Endothelial cell of umbilical vein (primary cell): Measurements from ENCODE around the gene PROX1. TPM values are rescaled to one million over a fixed set of nuclear protein-coding genes. Genes with fewer than 3 reads are reported as not detected.

Experiments used
- BruUV-seq: library from RNA; stranded (reverse); fragments of 400-500 nt; replicated peaks from 2 replicates; lab custom pipeline; 2021; lab: Mats Ljungman, UMichigan
- CTCF ChIA-PET: fragments of 300-600, 350-600 bp; sonication (Branson Sonifier 250); formaldehyde crosslinking; loops from one replicate; lab custom pipeline; 2021; ENCODE audit warnings: antibody characterized with exemption, inconsistent platforms; lab: Charles Lee
- POLR2A ChIA-PET: fragments of 300-600, 350-600 bp; sonication (Branson Sonifier 250); formaldehyde crosslinking; loops from one replicate; lab custom pipeline; 2021; ENCODE audit warnings: antibody characterized with exemption, inconsistent platforms; lab: Charles Lee
- DNase-seq: peaks from one replicate; pipeline ENCODE4 v3.0.0-alpha.2; 2011; ENCODE audit warnings: low read depth, low spot score
- FAIRE-seq: peaks from 2 replicates; lab custom pipeline; 2011; peaks lifted over from hg19 to GRCh38; lab: Jason Lieb, UNC
- H2AFZ ChIP-seq: 2 replicates; pipeline ENCODE4 v1.6.0; 2012; ENCODE audit warnings: low read depth, low read length, control low read depth, inconsistent platforms
- H3K27ac ChIP-seq: 2 replicates; pipeline ENCODE4 v1.5.1; 2011; ENCODE audit warnings: low read depth, mild to moderate bottlenecking, control low read depth, low read length, moderate library complexity; ENCODE audit not compliant: insufficient read depth
- H3K27me3 ChIP-seq, 2 experiments: 2 replicates each; pipeline versions ENCODE4 v1.6.0 to v1.6.1; 2011; ENCODE audit warnings: low read length in 2 of 2, mixed read lengths in 1 of 2; ENCODE audit not compliant: control insufficient read depth in 2 of 2, insufficient read depth in 2 of 2
- H3K36me3 ChIP-seq, 2 experiments: 2 replicates in 1 of 2; 3 replicates in 1 of 2; pipeline ENCODE4 v1.5.1; 2011; ENCODE audit warnings: low read length in 2 of 2, mild to moderate bottlenecking in 1 of 2, moderate library complexity in 1 of 2; ENCODE audit not compliant: control insufficient read depth in 2 of 2, insufficient read depth in 2 of 2; ENCODE audit errors: extremely low read depth in 1 of 2
- H3K4me1 ChIP-seq: 3 replicates; pipeline ENCODE4 v1.5.1; 2011; ENCODE audit warnings: mild to moderate bottlenecking, low read length; ENCODE audit not compliant: control insufficient read depth, insufficient read depth; ENCODE audit errors: extremely low read depth
- H3K4me2 ChIP-seq: 2 replicates; pipeline ENCODE4 v1.6.1; 2011; ENCODE audit warnings: low read length, control low read depth, mixed read lengths; ENCODE audit not compliant: insufficient read depth
- H3K4me3 ChIP-seq, 3 experiments: fragments of 200-600 bp in 1 of 3; sonication (generic), shearing (Covaris generic) in 1 of 3; replicated peaks in 1 of 3; 2 replicates each; pipeline ENCODE4 v1.5.1; 2011 to 2016; ENCODE audit warnings: control low read depth in 3 of 3, low read length in 3 of 3, mild to moderate bottlenecking in 2 of 3, inconsistent platforms in 1 of 3, low read depth in 1 of 3, moderate library complexity in 1 of 3; ENCODE audit not compliant: insufficient read depth in 1 of 3
- H3K79me2 ChIP-seq: 2 replicates; pipeline ENCODE4 v1.6.0; 2012; ENCODE audit warnings: low read length, inconsistent platforms; ENCODE audit not compliant: control insufficient read depth, insufficient read depth
- H3K9ac ChIP-seq: replicated peaks from 2 replicates; pipeline ENCODE3; 2011; ENCODE audit warnings: low read length, control low read depth; ENCODE audit not compliant: insufficient read depth; ENCODE audit errors: extremely low read depth
- H3K9me1 ChIP-seq: replicated peaks from 3 replicates; pipeline ENCODE4 v1.6.0; 2011; ENCODE audit warnings: mild to moderate bottlenecking, low read length; ENCODE audit not compliant: control insufficient read depth, insufficient read depth; ENCODE audit errors: extremely low read depth
- H3K9me3 ChIP-seq: replicated peaks from 2 replicates; pipeline ENCODE4 v1.5.1; 2012; ENCODE audit warnings: low read length, inconsistent platforms; ENCODE audit not compliant: control insufficient read depth, insufficient read depth
- H4K20me1 ChIP-seq: replicated peaks from 2 replicates; pipeline ENCODE3; 2011; ENCODE audit warnings: mild to moderate bottlenecking, low read length; ENCODE audit not compliant: control insufficient read depth, insufficient read depth; ENCODE audit errors: extremely low read depth
- EZH2 ChIP-seq: IDR thresholded peaks from 2 replicates; pipeline ENCODE4 v1.6.1; 2012; ENCODE audit warnings: borderline replicate concordance, low read depth, mild to moderate bottlenecking, moderate library complexity, low read length, inconsistent platforms; ENCODE audit not compliant: severe bottlenecking
- FOS ChIP-seq: IDR thresholded peaks from 2 replicates; pipeline ENCODE4 v1.6.1; 2011; ENCODE audit warnings: mild to moderate bottlenecking, low read length, moderate library complexity, borderline replicate concordance; ENCODE audit not compliant: insufficient read depth
- GATA2 ChIP-seq: IDR thresholded peaks from 2 replicates; pipeline ENCODE4 v1.7.0; 2011; ENCODE audit warnings: low read depth, mild to moderate bottlenecking, moderate library complexity, mixed read lengths, low read length; ENCODE audit not compliant: insufficient read length, insufficient read depth
- JUN ChIP-seq: IDR thresholded peaks from 2 replicates; pipeline ENCODE4 v1.6.1; 2011; ENCODE audit warnings: borderline replicate concordance, low read depth; ENCODE audit not compliant: insufficient read length, insufficient read depth
- MYC ChIP-seq: IDR thresholded peaks from one replicate; pipeline ENCODE4 v1.6.1; 2011; ENCODE audit warnings: mild to moderate bottlenecking, low read depth, low read length
- POLR2A ChIP-seq: IDR thresholded peaks from 2 replicates; pipeline ENCODE4 v1.6.1; 2012; ENCODE audit warnings: low read depth, mild to moderate bottlenecking, control low read depth, low read length
- POLR2AphosphoS5 ChIP-seq: IDR thresholded peaks from 2 replicates; pipeline ENCODE4 v1.6.1; 2012; ENCODE audit warnings: low read depth, mild to moderate bottlenecking, control low read depth, low read length, moderate library complexity; ENCODE audit not compliant: insufficient read depth
- dilution Hi-C: fragments of 300-500 bp; cut with MboI; formaldehyde crosslinking; loops from one replicate; pipeline ENCODE4 v1.15.0; 2019; ENCODE audit warnings: low sequenced_read_pairs; ENCODE audit not compliant: extremely low pct_ligation_motif_present
- intact Hi-C: fragments of 100-400 bp; cut with micrococcal nuclease; formaldehyde crosslinking; loops from one replicate; pipeline ENCODE4 v1.10.0; 2022
- polyA plus RNA-seq, 4 experiments: library from polyadenylated mRNA; depleted of rRNA in 3 of 4; stranded (reverse) in 3 of 4; unstranded in 1 of 4; fragments of >200 nt; gene quantifications; 2 replicates each; pipeline versions ENCODE4 v1.2.1 to v1.2.3, GENCODE V29; 2011 to 2012; ENCODE audit warnings: missing spikeins in 1 of 4
- total RNA-seq: library from RNA; stranded (reverse); gene quantifications from 2 replicates; pipeline ENCODE4 v1.2.3, GENCODE V29; 2021
- TF ChIP-seq, protein P1 (sequence below), 2 donors: IDR thresholded peaks; 1 replicate in 1 of 2; 2 replicates in 1 of 2; pipeline ENCODE4 v1.5.1; 2011; ENCODE audit warnings: low read length in 2 of 2, mild to moderate bottlenecking in 2 of 2, moderate library complexity in 2 of 2, control low read depth in 1 of 2, inconsistent platforms in 1 of 2, low read depth in 1 of 2; ENCODE audit not compliant: insufficient read depth in 1 of 2; ENCODE audit errors: extremely low read depth in 1 of 2
- TF ChIP-seq, protein P2 (sequence below): IDR thresholded peaks from 2 replicates; pipeline ENCODE4 v1.6.1; 2011; ENCODE audit not compliant: insufficient read depth, insufficient read length

The PROX1 gene
- total and polyA plus RNA-seq, 2 donors (not counting 3 experiments of a cell fraction or from before 2014, with no cell fraction given) = 2.2 to 4.0 TPM

DNA sequence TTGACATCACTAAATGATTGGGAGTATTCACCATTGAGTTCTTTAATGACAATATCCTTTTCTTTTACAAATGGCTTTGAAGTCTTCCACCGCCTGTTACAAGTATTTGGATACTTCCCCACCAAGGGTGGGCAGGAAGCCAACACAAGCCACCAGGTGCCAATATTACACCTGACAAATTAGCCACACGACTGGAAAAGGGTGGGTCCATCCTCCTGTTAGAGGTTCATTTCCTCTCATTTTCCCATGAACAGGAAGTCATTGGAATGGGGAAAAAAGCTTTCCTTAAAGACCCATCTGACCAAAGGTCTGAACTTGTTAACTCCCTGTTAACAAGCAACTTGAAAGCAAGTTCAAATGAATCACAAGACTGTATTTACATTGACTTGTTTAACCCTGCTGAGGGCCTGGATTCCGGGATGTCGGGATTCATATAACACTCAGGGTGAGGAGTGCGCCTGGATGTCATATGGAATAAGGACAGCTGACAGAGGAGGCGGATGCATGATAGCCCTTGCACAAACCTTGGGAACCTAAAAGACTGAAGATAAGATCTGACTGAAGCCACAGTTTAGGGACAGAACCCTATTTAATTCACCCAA is 40.5 kb upstream of the PROX1 start:
- intact Hi-C loops = no loop called here
- no peak for TF ChIP-seq FOS
- TF ChIP-seq, protein P1, sequence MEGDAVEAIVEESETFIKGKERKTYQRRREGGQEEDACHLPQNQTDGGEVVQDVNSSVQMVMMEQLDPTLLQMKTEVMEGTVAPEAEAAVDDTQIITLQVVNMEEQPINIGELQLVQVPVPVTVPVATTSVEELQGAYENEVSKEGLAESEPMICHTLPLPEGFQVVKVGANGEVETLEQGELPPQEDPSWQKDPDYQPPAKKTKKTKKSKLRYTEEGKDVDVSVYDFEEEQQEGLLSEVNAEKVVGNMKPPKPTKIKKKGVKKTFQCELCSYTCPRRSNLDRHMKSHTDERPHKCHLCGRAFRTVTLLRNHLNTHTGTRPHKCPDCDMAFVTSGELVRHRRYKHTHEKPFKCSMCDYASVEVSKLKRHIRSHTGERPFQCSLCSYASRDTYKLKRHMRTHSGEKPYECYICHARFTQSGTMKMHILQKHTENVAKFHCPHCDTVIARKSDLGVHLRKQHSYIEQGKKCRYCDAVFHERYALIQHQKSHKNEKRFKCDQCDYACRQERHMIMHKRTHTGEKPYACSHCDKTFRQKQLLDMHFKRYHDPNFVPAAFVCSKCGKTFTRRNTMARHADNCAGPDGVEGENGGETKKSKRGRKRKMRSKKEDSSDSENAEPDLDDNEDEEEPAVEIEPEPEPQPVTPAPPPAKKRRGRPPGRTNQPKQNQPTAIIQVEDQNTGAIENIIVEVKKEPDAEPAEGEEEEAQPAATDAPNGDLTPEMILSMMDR (IDR thresholded peaks at IDR 0.05; ENCODE audit: extremely low read depth in 1 of 2, insufficient read depth in 1 of 2, low read depth in 1 of 2, low read length in 2 of 2) = no peak
- CTCF ChIA-PET = no interaction called here

DNA sequence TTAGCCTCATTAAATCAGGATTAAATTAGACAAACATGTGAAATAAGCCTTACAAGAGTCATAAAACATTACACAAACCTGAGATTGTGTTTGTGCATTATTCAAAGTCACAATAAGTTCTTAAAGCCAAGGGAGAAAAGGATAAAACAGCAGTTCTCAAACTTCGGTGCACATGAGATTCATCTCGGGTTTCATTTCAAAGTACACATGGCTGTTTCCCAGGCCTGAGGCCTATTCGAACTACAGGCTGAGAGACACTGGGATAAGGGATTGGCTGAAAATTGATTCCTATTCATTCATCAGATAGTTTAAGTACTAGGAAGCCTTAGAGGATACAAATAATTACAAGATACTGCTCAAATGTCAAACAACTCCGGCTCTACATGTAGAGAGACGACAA is 35.9 kb upstream of the PROX1 start:
- dilution Hi-C loops (no loop called here), intact Hi-C loops (no loop called here)
- Histone ChIP-seq H3K9ac (no peak overlapping the region), H3K79me2 (no peaks in the 10 kb centered on the region), H3K36me3 (no peaks in the 10 kb centered on the region), H3K9me1 (no peaks in the 10 kb centered on the region), H3K9me3 (no peaks in the 10 kb centered on the region), H3K27me3 (peaks cover 0 to 4% of the 10 kb centered on the region in 2 experiments), H3K4me1 (no peaks in the 10 kb centered on the region), H4K20me1 (no peaks in the 10 kb centered on the region), H3K27ac (no peak overlapping the region), H3K4me2 (no peak overlapping the region), H3K4me3 (no peak overlapping the region), H2AFZ (no peak overlapping the region)
- POLR2A ChIA-PET = no interaction called here
- DNase-seq (no peak), FAIRE-seq (no peak)
- no peak for TF ChIP-seq POLR2AphosphoS5
- TF ChIP-seq GATA2 = no peak
- TF ChIP-seq POLR2A = no peak
- TF ChIP-seq FOS = no peak
- TF ChIP-seq, protein P2, sequence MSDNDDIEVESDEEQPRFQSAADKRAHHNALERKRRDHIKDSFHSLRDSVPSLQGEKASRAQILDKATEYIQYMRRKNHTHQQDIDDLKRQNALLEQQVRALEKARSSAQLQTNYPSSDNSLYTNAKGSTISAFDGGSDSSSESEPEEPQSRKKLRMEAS = no peak
- TF ChIP-seq MYC = no peak
- TF ChIP-seq EZH2 = no peak
- TF ChIP-seq, protein P1 (IDR thresholded peaks at IDR 0.05; ENCODE audit: extremely low read depth in 1 of 2, insufficient read depth in 1 of 2, low read depth in 1 of 2, low read length in 2 of 2) = no peak
- TF ChIP-seq JUN = no peak
- CTCF ChIA-PET = no interaction called here
- no TSS peak for BruUV-seq

More for the DNA sequence above, 40.5 kb upstream of the PROX1 start:
- no peaks in the 10 kb centered on the region for H3K4me1 ChIP-seq
- DNase-seq (no peak), FAIRE-seq (no peak)
- H3K4me2 ChIP-seq = no peak overlapping the region
- H3K36me3 ChIP-seq = no peaks in the 10 kb centered on the region
- no peak overlapping the region for H3K9ac ChIP-seq
- dilution Hi-C loops = no loop called here
- H3K27me3 ChIP-seq = peaks cover 0 to 4% of the 10 kb centered on the region in 2 experiments
- POLR2A ChIA-PET = no interaction called here
- no peaks in the 10 kb centered on the region for H3K9me3 ChIP-seq
- H2AFZ ChIP-seq = no peak overlapping the region
- no peak overlapping the region for H3K4me3 ChIP-seq
- no peaks in the 10 kb centered on the region for H3K79me2 ChIP-seq
- BruUV-seq = no TSS peak
- no peaks in the 10 kb centered on the region for H4K20me1 ChIP-seq
- no peak overlapping the region for H3K27ac ChIP-seq
- H3K9me1 ChIP-seq = no peaks in the 10 kb centered on the region
